H1 (cell line): ENCODE results near the gene FAM107A. TPM values are rescaled to one million over a fixed set of nuclear protein-coding genes. Genes with fewer than 3 reads are reported as not detected.
A peak's percentile ranks its signal among the peaks of the same experiment; 100 is the strongest.

Experiments
- CTCF ChIA-PET: fragments of 300-600 bp; sonication (Branson Sonifier 250); formaldehyde crosslinking; loops from one replicate; lab custom pipeline; 2021; ENCODE audit not compliant: partially characterized antibody; lab: Charles Lee
- POLR2A ChIA-PET: fragments of 300-600 bp; sonication (Branson Sonifier 250); formaldehyde crosslinking; loops from one replicate; lab custom pipeline; 2021; ENCODE audit warnings: inconsistent platforms; ENCODE audit not compliant: partially characterized antibody; lab: Charles Lee
- DNase-seq, 2 experiments: peaks; one replicate each; pipeline versions ENCODE4 v3.0.0 to v3.0.0-alpha.2; 2010 to 2022; ENCODE audit warnings: low spot score in 2 of 2, low read depth in 1 of 2, mixed read lengths in 1 of 2
- FAIRE-seq: peaks from 2 replicates; lab custom pipeline; 2011; peaks lifted over from hg19 to GRCh38; lab: Jason Lieb, UNC
- H2AFZ ChIP-seq: 2 replicates; pipeline ENCODE4 v1.8.1; 2012; ENCODE audit warnings: low read length, inconsistent platforms
- H2AK5ac ChIP-seq: 2 replicates; pipeline ENCODE4 v1.6.1; 2013; ENCODE audit warnings: low read depth, low read length
- H2BK120ac ChIP-seq: replicated peaks from 2 replicates; pipeline ENCODE3; 2013; ENCODE audit warnings: low read depth, low read length, inconsistent platforms
- H2BK12ac ChIP-seq: 2 replicates; pipeline ENCODE4 v1.6.1; 2013; ENCODE audit warnings: low read depth, low read length
- H2BK15ac ChIP-seq: 2 replicates; pipeline ENCODE4 v1.6.1; 2013; ENCODE audit warnings: low read length
- H2BK20ac ChIP-seq: 2 replicates; pipeline ENCODE4 v1.6.1; 2013; ENCODE audit warnings: low read length
- H2BK5ac ChIP-seq: 2 replicates; pipeline ENCODE4 v1.6.1; 2013; ENCODE audit warnings: low read depth, low read length
- H3K14ac ChIP-seq: 2 replicates; pipeline ENCODE4 v1.6.1; 2013; ENCODE audit warnings: inconsistent platforms; ENCODE audit not compliant: insufficient read length
- H3K18ac ChIP-seq: 2 replicates; pipeline ENCODE4 v1.6.1; 2013; ENCODE audit warnings: low read length; ENCODE audit errors: extremely low read depth
- H3K23ac ChIP-seq: 2 replicates; pipeline ENCODE4 v1.6.1; 2013; ENCODE audit warnings: inconsistent platforms; ENCODE audit not compliant: insufficient read length
- H3K23me2 ChIP-seq: 2 replicates; pipeline ENCODE4 v1.6.1; 2013; ENCODE audit warnings: low read depth, low read length
- H3K27ac ChIP-seq: 2 replicates; pipeline ENCODE4 v1.6.1; 2011; ENCODE audit warnings: low read depth, low read length, inconsistent platforms
- H3K27me3 ChIP-seq, 4 experiments: replicated peaks in 1 of 4; 1 replicate in 1 of 4; 2 replicates in 3 of 4; pipeline versions ENCODE4 v1.6.1 to v1.8.1; 2011 to 2013; ENCODE audit warnings: low read length in 3 of 4, mild to moderate bottlenecking in 3 of 4, inconsistent platforms in 2 of 4, mixed read lengths in 2 of 4, moderate library complexity in 1 of 4; ENCODE audit not compliant: control insufficient read depth in 3 of 4, insufficient read depth in 3 of 4; ENCODE audit errors: extremely low read depth in 1 of 4
- H3K36me3 ChIP-seq, 4 experiments: 2 replicates each; pipeline versions ENCODE4 v1.6.1 to v1.8.1; 2011 to 2013; ENCODE audit warnings: mild to moderate bottlenecking in 4 of 4, low read length in 3 of 4, moderate library complexity in 2 of 4, control low read depth in 1 of 4, inconsistent platforms in 1 of 4; ENCODE audit not compliant: insufficient read depth in 4 of 4, control insufficient read depth in 2 of 4
- H3K4ac ChIP-seq: replicated peaks from 2 replicates; pipeline ENCODE3; 2013; ENCODE audit warnings: low read length, low read depth, mixed read lengths, inconsistent platforms; ENCODE audit not compliant: insufficient read length
- H3K4me1 ChIP-seq, 4 experiments: replicated peaks in 1 of 4; 1 replicate in 1 of 4; 2 replicates in 3 of 4; pipeline versions ENCODE4 v1.6.1 to v1.8.1; 2011 to 2013; ENCODE audit warnings: low read length in 3 of 4, inconsistent platforms in 2 of 4, mixed read lengths in 1 of 4; ENCODE audit not compliant: insufficient read depth in 4 of 4, control insufficient read depth in 3 of 4
- H3K4me2 ChIP-seq, 2 experiments: 2 replicates each; pipeline versions ENCODE4 v1.6.1 to v1.8.1; 2011 to 2013; ENCODE audit warnings: low read depth in 2 of 2, low read length in 2 of 2, control low read depth in 1 of 2, inconsistent platforms in 1 of 2, mild to moderate bottlenecking in 1 of 2; ENCODE audit not compliant: insufficient read depth in 1 of 2
- H3K4me3 ChIP-seq, 4 experiments: fragments of 200-600, 300-600 bp in 1 of 4; sonication (generic), shearing (Covaris generic), sonication (Bioruptor Twin) in 1 of 4; 2 replicates each; pipeline versions ENCODE4 v1.5.1 to v1.8.1; 2011 to 2016; ENCODE audit warnings: low read length in 4 of 4, low read depth in 3 of 4, control low read depth in 2 of 4, inconsistent platforms in 2 of 4, mild to moderate bottlenecking in 2 of 4, mixed read lengths in 1 of 4, moderate library complexity in 1 of 4; ENCODE audit not compliant: insufficient read depth in 2 of 4; ENCODE audit errors: extremely low read depth in 1 of 4
- H3K56ac ChIP-seq: replicated peaks from 2 replicates; pipeline ENCODE3; 2013; ENCODE audit warnings: low read depth, mild to moderate bottlenecking, mixed read lengths, low read length, inconsistent platforms; ENCODE audit not compliant: insufficient read length
- H3K79me1 ChIP-seq: 2 replicates; pipeline ENCODE4 v1.6.1; 2013; ENCODE audit warnings: low read depth, low read length, control low read depth
- H3K79me2 ChIP-seq, 2 experiments: 2 replicates each; pipeline versions ENCODE4 v1.6.1 to v1.8.1; 2012 to 2013; ENCODE audit warnings: low read length in 2 of 2, mild to moderate bottlenecking in 2 of 2, inconsistent platforms in 1 of 2; ENCODE audit not compliant: insufficient read depth in 2 of 2, control insufficient read depth in 1 of 2
- H3K9ac ChIP-seq, 4 experiments: replicated peaks in 1 of 4; 1 replicate in 1 of 4; 2 replicates in 3 of 4; pipeline versions ENCODE4 v1.6.1 to v1.8.1; 2011 to 2013; ENCODE audit warnings: low read depth in 3 of 4, low read length in 3 of 4, control low read depth in 2 of 4, mild to moderate bottlenecking in 2 of 4, moderate library complexity in 2 of 4, inconsistent platforms in 1 of 4; ENCODE audit errors: extremely low read depth in 1 of 4
- H3K9me3 ChIP-seq, 2 experiments: 2 replicates each; pipeline versions ENCODE4 v1.6.1 to v1.8.1; 2012 to 2013; ENCODE audit warnings: mild to moderate bottlenecking in 2 of 2, moderate library complexity in 2 of 2, control low read depth in 1 of 2, inconsistent platforms in 1 of 2, low read depth in 1 of 2, low read length in 1 of 2, mixed read lengths in 1 of 2; ENCODE audit not compliant: insufficient read depth in 2 of 2
- H4K20me1 ChIP-seq, 2 experiments: replicated peaks in 1 of 2; 2 replicates each; pipeline versions ENCODE3 to v1.8.1; 2011 to 2013; ENCODE audit warnings: inconsistent platforms in 2 of 2, low read length in 2 of 2, mild to moderate bottlenecking in 1 of 2; ENCODE audit not compliant: insufficient read depth in 2 of 2, control insufficient read depth in 1 of 2
- H4K5ac ChIP-seq: 2 replicates; pipeline ENCODE4 v1.6.1; 2013; ENCODE audit warnings: low read length, low read depth, mixed read lengths, inconsistent platforms; ENCODE audit not compliant: insufficient read length
- H4K8ac ChIP-seq: 2 replicates; pipeline ENCODE4 v1.8.0; 2013; ENCODE audit warnings: mild to moderate bottlenecking, moderate library complexity, low read length, inconsistent platforms; ENCODE audit not compliant: insufficient read depth; ENCODE audit errors: extremely low read depth
- H4K91ac ChIP-seq: replicated peaks from 2 replicates; pipeline ENCODE3; 2013; ENCODE audit warnings: low read length, mixed read lengths, inconsistent platforms; ENCODE audit not compliant: insufficient read length
- CHD1 ChIP-seq: IDR thresholded peaks from 2 replicates; pipeline ENCODE4 v1.6.1; 2012; ENCODE audit warnings: low read depth, low read length, improper control_type of control experiment
- EP300 ChIP-seq, 2 experiments: IDR thresholded peaks; 1 replicate in 1 of 2; 2 replicates in 1 of 2; pipeline ENCODE4 v1.6.1; 2011 to 2012; ENCODE audit warnings: low read depth in 2 of 2, low read length in 2 of 2, mild to moderate bottlenecking in 2 of 2, borderline replicate concordance in 1 of 2, inconsistent platforms in 1 of 2, moderate library complexity in 1 of 2
- KDM1A ChIP-seq: fragments of 200-600, 300-600 bp; sonication (generic); IDR thresholded peaks from 2 replicates; pipeline ENCODE4 v1.7.1; 2016; ENCODE audit warnings: mild to moderate bottlenecking, low read length, borderline replicate concordance
- MAX ChIP-seq: IDR thresholded peaks from 2 replicates; pipeline ENCODE4 v1.6.1; 2012; ENCODE audit warnings: inconsistent platforms
- POLR2A ChIP-seq, 2 experiments: IDR thresholded peaks; 1 replicate in 1 of 2; 2 replicates in 1 of 2; pipeline ENCODE4 v1.6.1; 2011; ENCODE audit warnings: low read depth in 2 of 2, low read length in 2 of 2, mild to moderate bottlenecking in 2 of 2; ENCODE audit errors: control extremely low read depth in 1 of 2
- WGBS, 2 experiments: shearing (Covaris generic) in 1 of 2; methylation state at CpG; one replicate each; pipeline versions ENCODE4 v1.1.6 to v1.1.7; 2013 to 2015; ENCODE audit warnings: low lambda C conversion rate in 2 of 2, mixed read lengths in 2 of 2, inconsistent platforms in 1 of 2, low coverage in 1 of 2, missing lambda C conversion rate in 1 of 2; ENCODE audit not compliant: insufficient replicate concordance in 2 of 2, insufficient coverage in 1 of 2, insufficient read length in 1 of 2; ENCODE audit errors: extremely low coverage in 1 of 2, missing lambda C conversion rate in 1 of 2; 5-methylcytosine and 5-hydroxymethylcytosine counted together
- polyA plus RNA-seq, 7 experiments: library from polyadenylated mRNA; depleted of rRNA in 3 of 7; stranded (reverse) in 5 of 7; unstranded in 2 of 7; fragments of >200 nt in 5 of 7; fragments of 200-250 nt in 2 of 7; gene quantifications; 1 replicate in 5 of 7; 2 replicates in 1 of 7; 4 replicates in 1 of 7; pipeline versions ENCODE4 v1.2.1 to v1.2.3, GENCODE V29; 2011 to 2013; ENCODE audit warnings: missing spikeins in 2 of 7, mixed read lengths in 2 of 7
- total RNA-seq: library from RNA; stranded (reverse); fragmentation: NEBNext Ultra II Directional; extraction: Animal tissue kit (Norgen Biotek cat#: 25700); gene quantifications from 2 replicates; pipeline ENCODE4 v1.2.1, GENCODE V29; 2021

FAM107A gene
- total and polyA plus RNA-seq, 2 of the 8 experiments (the other 6 are each of a cell fraction or from before 2014, with no cell fraction given) = 0.51 to 0.65 TPM

DNA sequence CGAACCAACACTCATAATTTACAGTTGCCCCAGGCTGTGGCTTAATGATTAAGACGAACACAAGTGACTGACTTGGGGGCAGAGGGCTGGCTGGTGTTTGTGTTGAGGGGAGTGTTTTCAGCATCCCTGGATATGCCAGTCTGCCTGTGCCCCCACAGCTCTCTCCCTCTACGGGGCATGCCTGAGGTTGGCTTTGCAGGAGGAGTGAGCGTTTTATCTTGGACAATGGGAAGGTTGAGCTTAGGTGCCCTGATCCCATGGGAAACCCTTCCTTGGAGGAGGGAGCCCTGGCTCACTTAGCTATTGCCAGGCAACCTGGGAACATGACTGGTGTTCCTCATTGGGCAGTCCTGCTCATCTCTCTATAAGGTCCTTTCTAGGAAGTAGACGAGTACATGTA lies 17.6 kb downstream of the FAM107A start:
- Histone ChIP-seq H3K9me3 (no peaks in the 10 kb centered on the region), H3K27me3 (no peaks in the 10 kb centered on the region), H3K9ac (no peak overlapping the region), H3K36me3 (no peaks in the 10 kb centered on the region), H2AK5ac (peak overlapping the region; percentile 61; the same call in 1 of the 2 replicates), H3K79me1 (no peaks in the 10 kb centered on the region), H3K79me2 (no peaks in the 10 kb centered on the region), H3K4me3 (no peak overlapping the region), H2BK5ac (peak overlapping the region; percentile 4; the same call in 1 of the 2 replicates), H2BK15ac (0 out of 2 replicates have a peak overlapping the region, but pooled peaks have one; percentile 5), H2AFZ (no peak overlapping the region), H3K4me2 (no peak overlapping the region), H3K14ac (no peak overlapping the region), H3K27ac (no peak overlapping the region), H4K8ac (no peak overlapping the region), H3K4me1 (peaks cover 2 to 11% (median 6%) of the 10 kb centered on the region in 4 experiments), H4K91ac (peak overlapping the region; percentile 3), H3K18ac (no peak overlapping the region), H3K56ac (no peak overlapping the region), H3K23me2 (no peaks in the 10 kb centered on the region), H2BK12ac (peak overlapping the region; percentile 56), H2BK20ac (peak overlapping the region; percentile 96; the same call in 1 of the 2 replicates), H4K20me1 (no peaks in the 10 kb centered on the region), H3K23ac (no peak overlapping the region), H3K4ac (no peak overlapping the region), H4K5ac (no peak overlapping the region), H2BK120ac (no peak overlapping the region)
- DNase-seq (no peak), FAIRE-seq (no peak)
- ChIA-PET CTCF (interaction anchor here (0.6 to 40.0 kb wide), 13 partner anchors 9 to 326 kb away, joined by 3 to 994 read pairs (median 7); partner anchors contain the start of gene ACOX2), POLR2A (interaction anchor here (0.7 kb wide), 1 partner anchor 253 kb away, joined by 3 read pairs; the partner anchor contains the start of genes HTD2 and RPP14)
- 98% methylated on average over 4 of the region's 5 CpGs; no CpG with 5 or more reads in 1 of the 2 experiments for WGBS, 2 experiments
- TF ChIP-seq POLR2A (IDR thresholded peaks at IDR 0.05; ENCODE audit: control extremely low read depth in 1 of 2, low read depth in 2 of 2, low read length in 2 of 2) = no peak
- no peak for TF ChIP-seq MAX
- no peak for TF ChIP-seq CHD1
- no peak for TF ChIP-seq KDM1A
- no peak for TF ChIP-seq EP300 (IDR thresholded peaks at IDR 0.05; ENCODE audit: borderline replicate concordance in 1 of 2, low read depth in 2 of 2, low read length in 2 of 2)
